Stimulated activated CD8-positive, alpha-beta memory T cell treated with anti-CD3 and anti-CD28 coated beads, Interleukin-12 subunit alpha, Interleukin-12 subunit beta, amount 100 ng/mL, for 24 hours (primary cell): Measurements from ENCODE around the gene TDP2.

Experiments
- DNase-seq: peaks from one replicate; pipeline ENCODE4 v3.0.0-alpha.2; 2020; ENCODE audit errors: extremely low read depth

TDP2 gene

DNA sequence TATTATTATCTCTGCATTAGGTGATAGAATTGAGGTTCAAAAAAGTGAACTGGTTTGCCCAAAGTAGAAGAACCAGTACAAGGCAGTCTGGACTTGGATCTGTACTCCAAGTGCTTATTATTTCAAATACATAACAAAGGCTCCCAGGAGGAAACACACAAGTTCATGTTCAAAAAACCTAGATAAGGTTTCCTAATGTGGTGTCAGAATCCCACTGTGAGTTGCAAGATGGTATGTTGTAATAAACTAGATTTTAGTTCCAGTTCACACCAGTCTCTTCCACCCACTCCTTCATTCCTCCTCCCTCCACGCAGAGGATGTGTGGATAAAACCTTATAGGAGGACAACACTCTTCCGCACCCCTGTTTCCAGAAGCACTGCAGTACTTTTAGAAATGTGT lies 63.5 kb downstream of the TDP2 start:
- no peak for DNase-seq

GRCh38 chr6:24600903-24601302 lies 65.8 kb downstream of the TDP2 start:
- no peak for DNase-seq
